Natural killer cell (primary cell): ENCODE measurements around the gene GABRB3. TPM values are rescaled to one million over a fixed set of nuclear protein-coding genes. Genes with fewer than 3 reads are reported as not detected.

Source experiments
- ATAC-seq, 3 donors: fragments of 150-1000 bp in 2 of 3; fragments of 200-7000 bp in 1 of 3; cut with Tn5 transposase; 1 replicate in 1 of 3; 2 replicates in 2 of 3; pipeline ENCODE4 v1.10.0; 2021; ENCODE audit warnings: mild to moderate bottlenecking in 2 of 3, moderate library complexity in 2 of 3
- DNase-seq, 2 donors: peaks; one replicate each; pipeline versions ENCODE4 v3.0.0 to v3.0.0-alpha.2; 2013 to 2021; ENCODE audit warnings: mixed read lengths in 1 of 2
- H3K27ac ChIP-seq: one replicate; pipeline ENCODE4 v1.5.1; 2013; ENCODE audit warnings: mild to moderate bottlenecking, low read length
- H3K27me3 ChIP-seq: one replicate; pipeline ENCODE4 v1.6.1; 2013; ENCODE audit warnings: low read length; ENCODE audit not compliant: control insufficient read depth, insufficient read depth
- H3K36me3 ChIP-seq: one replicate; pipeline ENCODE4 v1.6.1; 2013; ENCODE audit warnings: low read length; ENCODE audit not compliant: control insufficient read depth, insufficient read depth
- H3K4me1 ChIP-seq: one replicate; pipeline ENCODE4 v1.6.1; 2013; ENCODE audit warnings: low read length; ENCODE audit not compliant: control insufficient read depth, insufficient read depth
- H3K4me3 ChIP-seq: one replicate; pipeline ENCODE4 v1.5.1; 2013; ENCODE audit warnings: low read length
- H3K9me3 ChIP-seq: one replicate; pipeline ENCODE4 v1.6.1; 2013; ENCODE audit warnings: low read length; ENCODE audit not compliant: control insufficient read depth, insufficient read depth
- H3K27ac Mint-ChIP-seq, 2 donors: one replicate each; pipeline ENCODE4 v1.8.0; 2022; ENCODE audit warnings: mild to moderate bottlenecking in 2 of 2, mixed read lengths in 2 of 2, moderate library complexity in 1 of 2
- H3K27me3 Mint-ChIP-seq, 2 donors: one replicate each; pipeline ENCODE4 v1.8.0; 2022; ENCODE audit warnings: low read depth in 2 of 2, mixed read lengths in 2 of 2
- H3K36me3 Mint-ChIP-seq: one replicate; pipeline ENCODE4 v1.8.0; 2022; ENCODE audit warnings: mixed read lengths
- H3K4me1 Mint-ChIP-seq, 2 donors: one replicate each; pipeline ENCODE4 v1.8.0; 2022; ENCODE audit warnings: mixed read lengths in 2 of 2
- H3K4me3 Mint-ChIP-seq: one replicate; pipeline ENCODE4 v1.8.0; 2022; ENCODE audit warnings: mild to moderate bottlenecking, moderate library complexity, mixed read lengths
- H3K9me3 Mint-ChIP-seq, 2 donors: one replicate each; pipeline ENCODE4 v1.8.0; 2022; ENCODE audit warnings: mixed read lengths in 2 of 2
- CTCF ChIP-seq: fragments of 200-600 bp; IDR thresholded peaks from one replicate; pipeline ENCODE4 v1.8.0; 2022; ENCODE audit warnings: antibody characterized with exemption
- WGBS: methylation state at CpG from one replicate; pipeline ENCODE4 v1.1.7; 2013; ENCODE audit warnings: missing lambda C conversion rate; ENCODE audit not compliant: insufficient coverage; 5-methylcytosine and 5-hydroxymethylcytosine counted together
- intact Hi-C: fragments of 100-400 bp; cut with micrococcal nuclease; formaldehyde crosslinking; loops from one replicate; pipeline ENCODE4 v1.14.2; 2022
- total RNA-seq, 4 donors: library from RNA; stranded (reverse); fragments of 120-200 nt in 1 of 4; gene quantifications; one replicate each; pipeline versions ENCODE4 v1.2.3 to v1.2.4, GENCODE V29; 2013 to 2022

The GABRB3 gene
- total RNA-seq, 3 donors from 2014 or later (not counting 1 experiment from before 2014, with no cell fraction given) = not detected

DNA sequence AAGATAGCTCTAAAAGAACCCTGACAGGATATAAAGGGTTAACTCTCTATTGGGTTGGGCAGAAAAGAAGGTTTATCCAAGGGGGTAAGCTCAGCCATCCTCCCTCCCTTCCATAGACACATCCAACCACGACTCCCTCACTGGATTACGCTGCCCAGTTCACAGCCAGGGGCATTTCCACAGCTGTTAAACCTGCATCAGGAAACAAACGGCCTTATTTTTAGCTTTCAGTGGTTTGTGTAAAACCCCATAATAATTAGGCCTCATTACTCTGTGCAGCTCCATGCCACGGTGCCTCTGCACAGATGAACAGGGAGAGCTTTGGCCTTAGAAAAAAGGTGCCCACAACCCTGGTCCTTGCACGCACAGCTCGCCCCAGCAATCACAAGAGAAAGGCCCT, 110.6 kb downstream of the GABRB3 start:
- H3K9me3 ChIP-seq = peaks cover 12% of the 10 kb centered on the region
- H3K4me1 ChIP-seq = no peaks in the 10 kb centered on the region
- TF ChIP-seq CTCF = no peak
- Mint-ChIP-seq H3K4me3 (no peak overlapping the region), H3K36me3 (no peaks in the 10 kb centered on the region), H3K9me3 (peaks cover 2 to 12% of the 10 kb centered on the region in 2 donors), H3K27me3 (no peaks in the 10 kb centered on the region), H3K4me1 (no peaks in the 10 kb centered on the region), H3K27ac (no peak overlapping the region)
- H3K27ac ChIP-seq = no peak overlapping the region
- intact Hi-C loops = loop anchor here (10.0 kb wide), 1 partner anchor 63 kb away; no protein-coding TSS in a partner anchor
- H3K36me3 ChIP-seq = no peaks in the 10 kb centered on the region
- no peaks in the 10 kb centered on the region for H3K27me3 ChIP-seq
- no peak for DNase-seq
- H3K4me3 ChIP-seq = no peak overlapping the region
- whole genome bisulfite sequencing = 47% methylated on average over 6 of the region's 6 CpGs
- ATAC-seq = no peak

DNA sequence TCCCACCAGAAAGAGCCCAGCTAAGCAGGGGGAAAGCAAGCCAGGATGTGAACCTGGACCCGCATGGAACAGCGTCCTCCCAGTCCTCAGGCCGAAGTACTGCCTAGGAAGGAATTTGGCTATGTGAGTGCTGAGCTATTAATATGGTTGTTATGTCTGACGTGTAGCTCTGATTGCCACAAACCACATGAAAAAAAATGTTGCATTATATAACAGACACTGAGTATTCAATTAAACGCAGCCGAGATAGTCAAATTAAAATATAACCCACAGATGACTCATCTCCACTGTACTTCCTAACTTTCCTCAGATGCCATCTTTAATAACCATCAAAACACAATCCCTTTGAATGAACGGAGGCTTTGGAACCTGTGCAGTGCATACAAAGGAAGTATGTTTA, 111.1 kb downstream of the GABRB3 start:
- no peak overlapping the region for H3K4me3 ChIP-seq
- no peaks in the 10 kb centered on the region for H3K4me1 ChIP-seq
- Mint-ChIP-seq H3K9me3 (peaks cover 2 to 12% of the 10 kb centered on the region in 2 donors), H3K4me3 (no peak overlapping the region), H3K27ac (no peak overlapping the region), H3K36me3 (no peaks in the 10 kb centered on the region), H3K4me1 (no peaks in the 10 kb centered on the region), H3K27me3 (no peaks in the 10 kb centered on the region)
- H3K9me3 ChIP-seq = peaks cover 7% of the 10 kb centered on the region
- DNase-seq (no peak), ATAC-seq (no peak)
- WGBS = 92% methylated on average over 6 of the region's 7 CpGs
- H3K27ac ChIP-seq = no peak overlapping the region
- intact Hi-C loops = loop anchor here (10.0 kb wide), 1 partner anchor 63 kb away; no protein-coding TSS in a partner anchor
- TF ChIP-seq CTCF = no peak
- H3K27me3 ChIP-seq = no peaks in the 10 kb centered on the region
- no peaks in the 10 kb centered on the region for H3K36me3 ChIP-seq

- no peaks in the 10 kb centered on the region for H3K36me3 Mint-ChIP-seq
- intact Hi-C loops = loop anchor here (10.0 kb wide), 1 partner anchor 64 kb away; no protein-coding TSS in a partner anchor
Measured at GRCh38 chr15:26661107-26661506, 111.8 kb downstream of the GABRB3 start.

More at GRCh38 chr15:26661107-26661506, 111.8 kb downstream of the GABRB3 start:
- H3K27ac Mint-ChIP-seq = no peak overlapping the region
- no peaks in the 10 kb centered on the region for H3K27me3 ChIP-seq
- peaks cover 6% of the 10 kb centered on the region for H3K9me3 ChIP-seq
- H3K27ac ChIP-seq = no peak overlapping the region
- H3K4me1 ChIP-seq = no peaks in the 10 kb centered on the region
- DNase-seq = no peak
- no peak overlapping the region for H3K4me3 ChIP-seq
- no peak overlapping the region for H3K4me3 Mint-ChIP-seq
- no peak for ATAC-seq
- H3K9me3 Mint-ChIP-seq = peaks cover 2 to 12% of the 10 kb centered on the region in 2 donors
- WGBS = 89% methylated on average over 3 of the region's 3 CpGs
- H3K27me3 Mint-ChIP-seq = no peaks in the 10 kb centered on the region
- no peaks in the 10 kb centered on the region for H3K4me1 Mint-ChIP-seq
- H3K36me3 ChIP-seq = no peaks in the 10 kb centered on the region
- no peak for TF ChIP-seq CTCF
